DMS153 treated with DMSO at 0.1 percent for 48 hours (cell line): Measurements from ENCODE around the gene ARSG.

Experiments
- DNase-seq: peaks from one replicate; lab custom pipeline; 2025; ENCODE audit not compliant: unreplicated experiment; lab: John Stamatoyannopoulos, UW

ARSG gene

GRCh38 chr17:68424203-68424602 lies 132.9 kb downstream of the ARSG start:
- DNase-seq: no peak

GRCh38 chr17:68424861-68425260 lies 133.6 kb downstream of the ARSG start:
- DNase-seq: no peak

- DNase-seq: no peak
These were observed 134.7 kb downstream of the ARSG start for GRCh38 chr17:68425979-68426378.

- no peak for DNase-seq
These were observed 136.3 kb downstream of the ARSG start for GRCh38 chr17:68427575-68427974.

GRCh38 chr17:68428498-68429172 lies 137.3 kb downstream of the ARSG start:
- DNase-seq: no peak

- no peak for DNase-seq
These were observed 138.6 kb downstream of the ARSG start for GRCh38 chr17:68429881-68430280.

- DNase-seq: no peak
These were observed 139.8 kb downstream of the ARSG start for GRCh38 chr17:68431045-68431608.

GRCh38 chr17:68431661-68432071 lies 140.4 kb downstream of the ARSG start:
- no peak for DNase-seq

- DNase-seq: no peak
These were observed 141.0 kb downstream of the ARSG start for GRCh38 chr17:68432086-68432864.

- DNase-seq: no peak
These were observed 141.9 kb downstream of the ARSG start for GRCh38 chr17:68433211-68433610.

- no peak for DNase-seq
These were observed 142.7 kb downstream of the ARSG start for GRCh38 chr17:68433911-68434508.

- DNase-seq: no peak
These were observed 144.1 kb downstream of the ARSG start for GRCh38 chr17:68435361-68435760.

GRCh38 chr17:68435876-68436842 lies 144.9 kb downstream of the ARSG start:
- DNase-seq: peak; percentile 49

GRCh38 chr17:68437979-68438822 lies 146.9 kb downstream of the ARSG start:
- DNase-seq: peak; percentile 38

GRCh38 chr17:68439656-68440290 lies 148.5 kb downstream of the ARSG start:
- DNase-seq: no peak

GRCh38 chr17:68440526-68440925 lies 149.2 kb downstream of the ARSG start:
- DNase-seq: no peak

GRCh38 chr17:68441070-68441770 lies 149.9 kb downstream of the ARSG start:
- DNase-seq: no peak

- DNase-seq: no peak
These were observed 152.7 kb downstream of the ARSG start for GRCh38 chr17:68443972-68444464.
